Esophagus squamous epithelium (tissue), 4 donors: ENCODE results near the gene POLD2.

Source experiments
- CTCF ChIP-seq, 6 experiments: fragments of 450-650 bp in 4 of 6; fragments of 200-600 bp in 2 of 6; sonication (generic) in 2 of 6; IDR thresholded peaks; one replicate each; pipeline ENCODE4 v1.5.1; 2016 to 2019; ENCODE audit warnings: antibody characterized with exemption in 6 of 6, mild to moderate bottlenecking in 4 of 6, moderate library complexity in 4 of 6
- POLR2A ChIP-seq, 4 donors: fragments of 450-650 bp; IDR thresholded peaks; one replicate each; pipeline ENCODE4 v1.6.1; 2017; ENCODE audit warnings: antibody characterized with exemption in 4 of 4, mild to moderate bottlenecking in 4 of 4, moderate library complexity in 3 of 4

DNA sequence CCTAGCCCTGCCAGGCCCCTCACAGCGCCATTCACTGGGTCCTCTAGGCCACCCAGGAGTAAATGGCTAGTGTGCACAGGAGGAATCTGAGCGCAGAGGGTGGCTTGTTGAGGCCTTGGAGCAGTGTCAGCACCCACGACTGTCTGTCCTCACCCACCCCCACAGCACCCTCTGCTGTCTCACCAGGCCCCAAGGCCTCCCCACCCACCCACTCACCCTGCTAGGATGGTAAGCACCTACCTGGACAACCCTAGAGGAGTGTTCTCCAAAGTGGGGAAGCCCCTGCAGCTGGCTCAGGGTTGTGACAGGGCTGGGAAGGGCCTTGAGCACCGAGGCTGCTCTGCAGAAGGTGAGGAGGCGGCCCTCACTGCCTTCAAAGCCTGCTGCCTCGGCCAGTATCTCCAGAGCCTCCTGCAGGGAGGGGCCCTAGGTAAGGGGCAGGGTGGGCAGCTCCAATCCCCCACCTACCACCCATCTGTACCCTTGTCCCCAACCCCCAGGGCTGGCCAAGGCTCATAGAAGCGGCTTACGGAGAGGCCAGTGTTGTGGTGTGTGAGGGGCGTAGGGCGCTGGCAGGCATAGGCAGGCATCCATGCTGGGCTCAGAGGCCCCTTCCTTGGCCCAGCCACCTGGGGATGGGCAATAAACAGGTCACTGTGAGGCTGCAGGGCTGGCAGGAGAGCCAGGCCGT lies 43.9 kb downstream of the POLD2 start:
- TF ChIP-seq CTCF (IDR thresholded peaks at IDR 0.05) (no peak), POLR2A (IDR thresholded peaks at IDR 0.05) (no peak)
